ENCODE data around the gene SIM1. TPM values are rescaled to one million over a fixed set of nuclear protein-coding genes. Genes with fewer than 3 reads are reported as not detected.

Gene SIM1
- total RNA-seq, 2 donors from 2014 or later, result not detected

DNA sequence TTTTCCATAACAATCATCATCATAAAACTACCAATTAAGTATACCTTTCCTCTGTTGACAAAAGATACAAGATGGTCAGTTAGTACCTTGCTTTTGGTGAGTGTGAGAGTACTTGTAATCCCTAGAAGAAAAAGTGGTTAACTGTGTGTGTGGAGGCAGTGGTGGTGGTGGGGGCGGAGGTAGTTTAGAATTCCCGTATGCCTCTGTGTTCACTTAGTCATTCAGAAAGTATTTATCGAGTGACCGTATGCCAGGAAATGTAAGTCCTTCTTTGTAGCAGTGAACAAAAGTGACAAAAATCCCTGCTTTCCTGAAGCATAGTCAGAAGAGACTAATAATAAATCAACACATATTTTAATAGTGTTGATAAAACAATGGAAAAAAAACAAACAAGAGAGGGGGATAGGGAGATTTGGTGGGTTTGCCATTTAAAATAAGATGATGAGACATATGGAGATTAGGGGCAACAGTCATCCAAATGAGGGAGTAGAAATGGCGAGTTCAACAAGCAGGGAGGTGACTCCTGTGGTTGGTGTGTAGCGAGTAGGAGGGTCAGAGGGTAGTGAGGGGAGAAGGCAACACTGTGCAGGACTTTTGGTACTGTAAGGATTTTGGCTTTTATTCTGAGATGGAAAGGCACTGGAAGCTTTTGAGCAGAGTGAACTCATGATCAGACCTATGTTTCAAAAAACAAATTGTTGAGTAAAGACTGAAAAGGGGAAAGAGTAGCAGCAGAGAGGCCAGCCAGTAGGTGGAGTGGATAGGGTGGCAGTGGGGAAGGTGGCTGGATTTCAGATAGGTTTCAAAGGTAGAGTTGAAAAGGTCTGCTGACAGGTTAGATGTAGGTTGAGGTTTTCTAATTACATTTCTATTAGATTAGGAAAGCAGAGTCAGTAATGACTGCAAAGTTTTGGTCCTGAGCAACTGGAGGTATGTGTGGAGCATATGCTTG is 40.3 kb upstream of the SIM1 start:
- ATAC-seq (ENCODE audit: insufficient number of reproducible peaks, low FRiP score, low read depth), result peak; percentile 69
- no peaks in the 10 kb centered on the region for H3K9me3 ChIP-seq
- peaks cover 5 to 27% of the 10 kb centered on the region in 2 donors for H3K4me1 ChIP-seq (ENCODE audit: control insufficient read depth in 1 of 2, low read depth in 2 of 2)
- H3K27me3 ChIP-seq (replicated peaks; ENCODE audit: insufficient read depth), result no peaks in the 10 kb centered on the region
- TF ChIP-seq, protein P1, sequence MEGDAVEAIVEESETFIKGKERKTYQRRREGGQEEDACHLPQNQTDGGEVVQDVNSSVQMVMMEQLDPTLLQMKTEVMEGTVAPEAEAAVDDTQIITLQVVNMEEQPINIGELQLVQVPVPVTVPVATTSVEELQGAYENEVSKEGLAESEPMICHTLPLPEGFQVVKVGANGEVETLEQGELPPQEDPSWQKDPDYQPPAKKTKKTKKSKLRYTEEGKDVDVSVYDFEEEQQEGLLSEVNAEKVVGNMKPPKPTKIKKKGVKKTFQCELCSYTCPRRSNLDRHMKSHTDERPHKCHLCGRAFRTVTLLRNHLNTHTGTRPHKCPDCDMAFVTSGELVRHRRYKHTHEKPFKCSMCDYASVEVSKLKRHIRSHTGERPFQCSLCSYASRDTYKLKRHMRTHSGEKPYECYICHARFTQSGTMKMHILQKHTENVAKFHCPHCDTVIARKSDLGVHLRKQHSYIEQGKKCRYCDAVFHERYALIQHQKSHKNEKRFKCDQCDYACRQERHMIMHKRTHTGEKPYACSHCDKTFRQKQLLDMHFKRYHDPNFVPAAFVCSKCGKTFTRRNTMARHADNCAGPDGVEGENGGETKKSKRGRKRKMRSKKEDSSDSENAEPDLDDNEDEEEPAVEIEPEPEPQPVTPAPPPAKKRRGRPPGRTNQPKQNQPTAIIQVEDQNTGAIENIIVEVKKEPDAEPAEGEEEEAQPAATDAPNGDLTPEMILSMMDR (IDR thresholded peaks at IDR 0.05), result no peak
- DNase-seq (ENCODE audit: low spot score), result peak; percentile 20
- peak overlapping the region; percentile 69 to 82 for H3K27ac ChIP-seq
- H3K36me3 ChIP-seq, result peaks cover 5% of the 10 kb centered on the region
- H3K4me3 ChIP-seq, result no peak overlapping the region

DNA sequence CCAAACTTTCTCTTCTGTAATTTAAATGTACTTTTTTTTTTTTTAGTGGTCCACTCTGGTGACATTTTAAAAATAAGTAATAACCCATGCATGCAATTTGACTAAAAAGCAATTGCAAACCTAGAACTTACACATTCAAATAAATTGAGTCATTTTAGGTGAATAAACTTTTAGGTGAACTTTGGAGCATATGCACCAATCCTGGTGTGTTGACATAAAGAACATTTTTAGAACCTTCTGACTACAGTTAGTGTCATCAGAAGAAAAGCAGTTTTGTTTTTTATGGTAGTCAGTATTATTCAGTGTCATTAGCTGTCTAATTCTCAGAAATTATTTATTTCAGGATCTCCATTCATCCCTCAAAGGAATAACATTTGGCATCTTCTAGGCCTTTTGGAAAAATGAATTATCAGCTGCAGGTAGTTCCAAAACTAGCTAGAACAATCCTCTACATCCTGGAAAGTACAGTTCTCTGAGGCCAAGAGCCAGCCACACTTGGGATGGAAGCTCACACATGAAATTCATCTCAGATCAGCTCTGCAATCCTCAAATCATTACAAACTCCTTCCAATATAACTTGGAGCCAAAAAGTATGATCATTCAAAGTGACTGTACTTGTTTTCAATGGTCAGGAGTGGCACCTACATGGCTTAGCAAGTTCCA is 38.5 kb upstream of the SIM1 start:
- TF ChIP-seq, protein P1 (IDR thresholded peaks at IDR 0.05), result no peak
- Histone ChIP-seq H3K36me3 (no peaks in the 10 kb centered on the region), H3K9me3 (no peaks in the 10 kb centered on the region), H3K27ac (peak overlapping the region in 1 of 2 donors; percentile 82), H3K4me1 (ENCODE audit: control insufficient read depth in 1 of 2, low read depth in 2 of 2) (peaks cover 5 to 27% of the 10 kb centered on the region in 2 donors), H3K4me3 (no peak overlapping the region), H3K27me3 (replicated peaks; ENCODE audit: insufficient read depth) (no peaks in the 10 kb centered on the region)
- DNase-seq (ENCODE audit: low spot score) (no peak), ATAC-seq (ENCODE audit: insufficient number of reproducible peaks, low FRiP score, low read depth) (no peak)

DNA sequence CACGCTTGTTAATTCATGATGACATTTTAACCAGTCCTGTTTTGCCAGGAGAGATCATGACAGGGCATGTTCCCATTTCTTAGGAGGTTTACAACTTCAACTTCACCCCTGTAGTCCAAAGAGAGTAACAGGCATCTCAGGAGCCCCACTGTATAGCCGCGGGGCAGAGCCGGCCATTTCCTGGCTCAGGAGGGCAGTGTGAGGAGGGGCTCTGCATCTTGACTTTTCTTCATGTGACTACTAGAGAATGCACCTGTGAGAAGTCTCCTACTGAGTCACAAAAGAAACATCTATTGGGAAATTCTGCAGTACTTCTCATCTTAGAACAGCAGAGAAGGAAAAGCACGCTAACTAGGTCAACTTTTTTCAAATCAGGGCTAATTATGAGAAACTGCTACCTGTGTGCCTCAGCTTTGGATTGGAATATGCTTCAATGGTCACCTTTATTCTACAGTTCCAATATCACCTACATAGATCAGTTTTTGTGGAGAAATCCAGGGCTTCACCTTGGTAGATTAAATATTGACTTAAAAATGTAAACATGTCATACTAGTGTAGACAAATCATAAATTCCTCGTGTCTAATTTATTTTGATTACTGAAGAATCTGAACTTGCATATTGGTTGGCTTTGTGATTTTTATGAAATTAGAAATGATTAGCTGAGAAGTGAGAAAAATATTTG is 28.6 kb upstream of the SIM1 start:
- TF ChIP-seq, protein P1 (IDR thresholded peaks at IDR 0.05), result no peak
- H3K4me3 ChIP-seq, result no peak overlapping the region
- DNase-seq (ENCODE audit: low spot score), result no peak
- H3K36me3 ChIP-seq, result no peaks in the 10 kb centered on the region
- no peaks in the 10 kb centered on the region for H3K4me1 ChIP-seq (ENCODE audit: control insufficient read depth in 1 of 2, low read depth in 2 of 2)
- no peak for ATAC-seq (ENCODE audit: insufficient number of reproducible peaks, low FRiP score, low read depth)
- no peaks in the 10 kb centered on the region for H3K27me3 ChIP-seq (replicated peaks; ENCODE audit: insufficient read depth)
- no peaks in the 10 kb centered on the region for H3K9me3 ChIP-seq
- no peak overlapping the region for H3K27ac ChIP-seq

DNA sequence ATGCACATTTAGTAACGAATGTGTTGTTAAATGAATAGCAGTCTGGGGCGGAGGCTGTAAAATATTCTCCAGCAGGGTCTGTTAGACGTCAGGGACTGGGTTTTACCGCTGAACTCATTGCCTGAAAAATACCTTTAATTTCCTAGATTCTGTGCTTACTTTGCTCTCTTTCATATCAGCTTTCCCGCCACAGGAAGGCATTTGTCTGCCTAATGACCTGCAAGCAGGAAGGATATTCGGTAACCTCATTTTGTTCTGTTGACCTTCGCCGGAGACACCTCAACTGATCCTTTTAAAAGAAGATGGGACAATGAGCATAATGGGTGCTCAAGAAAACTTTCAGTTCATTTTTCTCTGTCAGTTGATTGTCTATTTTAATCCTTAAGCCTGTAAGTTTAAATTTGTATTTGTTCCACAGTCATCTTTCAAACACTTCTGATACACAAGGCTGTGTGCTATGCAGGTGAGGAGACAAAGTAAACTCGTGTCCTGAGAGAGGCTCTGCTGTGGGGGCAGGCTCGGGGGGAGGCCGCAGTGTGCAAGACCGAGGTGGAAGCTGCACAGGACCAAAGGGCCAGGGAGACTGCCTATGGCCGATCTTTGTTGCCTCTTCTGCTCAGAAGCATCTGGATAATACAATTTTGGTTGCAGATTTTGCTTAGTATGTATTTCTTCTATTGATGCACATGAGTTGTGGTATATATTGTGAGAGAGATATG is 27.4 kb upstream of the SIM1 start:
- Histone ChIP-seq H3K36me3 (no peaks in the 10 kb centered on the region), H3K4me3 (no peak overlapping the region), H3K9me3 (no peaks in the 10 kb centered on the region), H3K4me1 (ENCODE audit: control insufficient read depth in 1 of 2, low read depth in 2 of 2) (no peaks in the 10 kb centered on the region), H3K27ac (no peak overlapping the region), H3K27me3 (replicated peaks; ENCODE audit: insufficient read depth) (no peaks in the 10 kb centered on the region)
- ATAC-seq (ENCODE audit: insufficient number of reproducible peaks, low FRiP score, low read depth) (no peak), DNase-seq (ENCODE audit: low spot score) (no peak)
- TF ChIP-seq, protein P1 (IDR thresholded peaks at IDR 0.05), result no peak
